Gastrocnemius medialis (tissue), 4 donors: ENCODE results near the gene FRAS1. TPM values are rescaled to one million over a fixed set of nuclear protein-coding genes. Genes with fewer than 3 reads are reported as not detected.
A peak's percentile ranks its signal among the peaks of the same experiment; 100 is the strongest.

Source experiments
- ATAC-seq, 2 donors: fragments of 150-250 bp; one replicate each; pipeline ENCODE4 v1.9.1; 2016
- DNase-seq, 2 donors: peaks; one replicate each; pipeline ENCODE4 v3.0.0-alpha.2; 2019
- H3K27ac ChIP-seq, 4 donors: fragments of 200-600 bp; sonication (generic); 1 replicate in 1 of 4; 2 replicates in 3 of 4; pipeline ENCODE4 v1.5.1; 2016 to 2018; ENCODE audit warnings: mild to moderate bottlenecking in 2 of 4, moderate library complexity in 1 of 4
- H3K27me3 ChIP-seq, 3 donors: fragments of 200-600 bp; sonication (generic) in 2 of 3; 1 replicate in 1 of 3; 2 replicates in 2 of 3; pipeline versions ENCODE4 v1.5.1 to v1.6.0; 2016 to 2019; ENCODE audit warnings: mild to moderate bottlenecking in 1 of 3, moderate library complexity in 1 of 3
- H3K36me3 ChIP-seq, 2 donors: fragments of 200-600 bp; sonication (generic) in 1 of 2; one replicate each; pipeline ENCODE4 v1.5.1; 2017 to 2018
- H3K4me1 ChIP-seq, 2 donors: fragments of 200-600 bp; sonication (generic) in 1 of 2; one replicate each; pipeline ENCODE4 v1.5.1; 2016 to 2017; ENCODE audit warnings: mild to moderate bottlenecking in 2 of 2
- H3K4me3 ChIP-seq, 4 donors: fragments of 200-600 bp; sonication (generic) in 3 of 4; 1 replicate in 1 of 4; 2 replicates in 3 of 4; pipeline ENCODE4 v1.5.1; 2016 to 2019; ENCODE audit warnings: mild to moderate bottlenecking in 2 of 4
- H3K9me3 ChIP-seq, 3 donors: fragments of 200-600 bp; sonication (generic) in 2 of 3; 1 replicate in 1 of 3; 2 replicates in 2 of 3; pipeline ENCODE4 v1.5.1; 2016 to 2019
- CTCF ChIP-seq, 5 experiments: fragments of 450-650 bp in 3 of 5; fragments of 200-600 bp in 2 of 5; sonication (generic) in 2 of 5; IDR thresholded peaks in 4 of 5; conservative IDR thresholded peaks in 1 of 5; 1 replicate in 4 of 5; 2 replicates in 1 of 5; pipeline ENCODE4 v1.5.1; 2016 to 2019; ENCODE audit warnings: antibody characterized with exemption in 5 of 5, mild to moderate bottlenecking in 3 of 5, moderate library complexity in 3 of 5
- POLR2A ChIP-seq, 2 donors: fragments of 450-650 bp; IDR thresholded peaks; one replicate each; pipeline ENCODE4 v1.6.1; 2017; ENCODE audit warnings: antibody characterized with exemption in 2 of 2, mild to moderate bottlenecking in 2 of 2, moderate library complexity in 2 of 2
- in situ Hi-C, 4 donors: fragments of 200-750 bp; cut with MboI; loops; one replicate each; pipeline versions ENCODE4 v1.15.0 to v1.8.0; 2017; ENCODE audit warnings: low sequenced_read_pairs in 4 of 4
- intact Hi-C: fragments of 100-400 bp; cut with DNase I; formaldehyde crosslinking; loops from one replicate; pipeline ENCODE4 v1.15.1; 2023; ENCODE audit warnings: low total_unique reads
- total RNA-seq, 4 donors: library from RNA; depleted of rRNA; stranded (reverse); fragments of >200 nt; gene quantifications; one replicate each; pipeline versions ENCODE4 v1.1.0 to v1.2.3, GENCODE V29; 2016

Gene FRAS1
- total RNA-seq, 4 donors from 2014 or later, result 0.39 to 0.64 (median 0.46) TPM

DNA sequence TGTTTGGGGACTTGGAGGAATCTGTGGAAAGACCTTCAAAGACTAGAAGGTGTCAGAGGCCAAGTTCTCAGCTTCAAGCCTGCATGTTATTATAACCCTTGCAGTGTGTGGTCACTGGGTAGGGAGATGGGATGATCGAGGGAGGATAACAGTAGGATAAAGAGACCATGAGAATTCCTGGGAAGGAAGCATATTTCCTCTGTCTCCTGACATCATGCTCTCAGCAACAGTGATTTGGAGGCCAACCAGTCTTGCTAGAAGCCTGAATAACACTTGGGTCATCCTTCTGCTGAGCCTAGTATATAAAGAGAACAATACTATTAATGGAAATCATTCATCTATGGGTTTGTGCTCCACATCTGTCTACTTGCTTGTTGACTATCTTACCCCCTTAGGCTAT is 453.6 kb downstream of the FRAS1 start:
- Histone ChIP-seq H3K9me3 (no peaks in the 10 kb centered on the region), H3K4me3 (no peak overlapping the region), H3K4me1 (no peaks in the 10 kb centered on the region), H3K36me3 (peaks cover 0 to 7% of the 10 kb centered on the region in 2 donors), H3K27ac (no peak overlapping the region), H3K27me3 (no peaks in the 10 kb centered on the region)
- TF ChIP-seq CTCF (IDR thresholded peaks at IDR 0.05 in 4 of 5, conservative IDR thresholded peaks at IDR 0.05 in 1 of 5), result no peak
- TF ChIP-seq POLR2A (IDR thresholded peaks at IDR 0.05), result no peak
- DNase-seq (no peak), ATAC-seq (no peak)
- in situ Hi-C loops (loop anchor here in 3 of 4 donors (10.0 to 25.0 kb wide), 2 partner anchors 548 to 556 kb away; no protein-coding TSS in a partner anchor), intact Hi-C loops (no loop called here)

DNA sequence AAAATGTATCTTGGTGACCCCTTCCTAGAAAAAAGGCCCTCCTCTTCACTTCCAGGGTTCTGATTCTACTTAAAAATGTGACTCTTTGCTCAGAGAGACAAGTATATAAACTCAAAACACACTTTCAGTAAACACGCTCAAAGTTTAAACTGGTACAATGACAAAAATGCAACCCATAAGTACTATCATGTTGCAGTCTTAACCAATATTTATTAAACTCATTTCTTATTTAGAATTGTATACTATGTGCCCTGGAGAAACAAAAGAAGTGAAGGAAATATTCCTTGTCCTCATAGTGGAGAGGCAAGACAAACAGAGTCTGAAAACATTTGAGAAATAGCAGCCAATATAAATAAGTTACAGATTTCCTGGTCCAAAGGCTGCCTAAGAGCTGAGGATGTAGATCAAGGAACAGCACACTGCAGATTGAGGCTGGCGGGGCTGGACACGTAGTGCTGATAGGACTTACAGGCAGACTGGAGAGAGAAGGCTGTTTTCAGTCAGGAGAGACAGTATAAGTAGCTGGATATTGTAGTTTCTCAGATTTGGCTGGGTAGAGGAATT is 455.3 kb downstream of the FRAS1 start:
- H3K27ac ChIP-seq, result no peak overlapping the region
- H3K4me3 ChIP-seq, result no peak overlapping the region
- no peaks in the 10 kb centered on the region for H3K27me3 ChIP-seq
- DNase-seq (no peak), ATAC-seq (no peak)
- H3K4me1 ChIP-seq, result no peaks in the 10 kb centered on the region
- in situ Hi-C loops (loop anchor here in 3 of 4 donors (10.0 to 25.0 kb wide), 2 partner anchors 550 to 558 kb away; no protein-coding TSS in a partner anchor), intact Hi-C loops (no loop called here)
- peaks cover 0 to 7% of the 10 kb centered on the region in 2 donors for H3K36me3 ChIP-seq
- no peaks in the 10 kb centered on the region for H3K9me3 ChIP-seq
- TF ChIP-seq POLR2A (IDR thresholded peaks at IDR 0.05) (no peak), CTCF (IDR thresholded peaks at IDR 0.05 in 4 of 5, conservative IDR thresholded peaks at IDR 0.05 in 1 of 5) (no peak)

DNA sequence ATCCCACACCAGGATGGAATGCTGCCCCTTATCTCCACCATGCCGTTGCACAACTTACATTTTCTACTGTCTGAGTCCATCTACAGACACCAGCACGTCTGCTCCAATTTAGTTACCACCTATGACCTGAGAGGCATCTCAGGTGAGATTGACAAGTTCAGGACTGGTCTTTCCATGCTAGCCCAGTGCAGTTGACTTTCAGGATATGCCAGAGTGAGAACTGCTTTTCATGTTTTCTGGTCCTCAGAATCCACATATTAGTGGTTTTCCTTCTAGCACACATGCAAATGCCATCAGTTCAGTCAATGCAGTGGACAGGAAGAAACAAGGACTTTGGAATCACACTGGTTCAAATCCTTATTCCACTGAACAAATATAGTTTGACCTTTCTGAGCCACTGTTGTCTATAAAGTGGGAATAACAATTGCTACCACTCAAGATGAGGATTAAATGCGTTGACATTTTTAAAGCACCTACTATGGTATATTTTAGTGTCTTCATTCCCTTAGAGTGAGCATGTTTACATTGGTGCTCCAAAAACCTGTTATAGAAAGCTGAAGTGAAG is 456.4 kb downstream of the FRAS1 start:
- intact Hi-C loops, result no loop called here
- no peak for TF ChIP-seq POLR2A (IDR thresholded peaks at IDR 0.05)
- TF ChIP-seq CTCF (IDR thresholded peaks at IDR 0.05 in 4 of 5, conservative IDR thresholded peaks at IDR 0.05 in 1 of 5), result no peak
- Histone ChIP-seq H3K27me3 (no peaks in the 10 kb centered on the region), H3K4me3 (no peak overlapping the region), H3K27ac (no peak overlapping the region), H3K4me1 (no peaks in the 10 kb centered on the region), H3K36me3 (peaks cover 0 to 7% of the 10 kb centered on the region in 2 donors), H3K9me3 (no peaks in the 10 kb centered on the region)
- DNase-seq (no peak), ATAC-seq (no peak)
- in situ Hi-C loops, result loop anchor here in 3 of 4 donors (10.0 to 25.0 kb wide), 2 partner anchors 551 to 559 kb away; no protein-coding TSS in a partner anchor

GRCh38 chr4:78517050-78517652 is 460.0 kb downstream of the FRAS1 start:
- ATAC-seq (no peak), DNase-seq (no peak)
- TF ChIP-seq POLR2A (IDR thresholded peaks at IDR 0.05) (no peak), CTCF (IDR thresholded peaks at IDR 0.05 in 4 of 5, conservative IDR thresholded peaks at IDR 0.05 in 1 of 5) (peak in 4 of 5 experiments; percentile 11 to 56 (median 40))
- Histone ChIP-seq H3K4me3 (no peak overlapping the region), H3K27ac (no peak overlapping the region), H3K4me1 (no peaks in the 10 kb centered on the region), H3K9me3 (no peaks in the 10 kb centered on the region), H3K27me3 (no peaks in the 10 kb centered on the region), H3K36me3 (no peaks in the 10 kb centered on the region)
- intact Hi-C loops (loop anchor here (2.0 kb wide), 1 partner anchor 558 kb away; no protein-coding TSS in a partner anchor), in situ Hi-C loops (loop anchor here (5.0 to 25.0 kb wide), 3 partner anchors 555 to 562 kb away; no protein-coding TSS in a partner anchor)
